HG02642 (cell line): Measurements from ENCODE around the gene MYPN.

Experiments used
- ATAC-seq: cut with Tn5 transposase; IDR thresholded peaks from one replicate; pipeline ENCODE4 v1.9.1; 2021; ENCODE audit warnings: mild to moderate bottlenecking; ENCODE audit not compliant: unreplicated experiment, poor library complexity

Gene MYPN

DNA sequence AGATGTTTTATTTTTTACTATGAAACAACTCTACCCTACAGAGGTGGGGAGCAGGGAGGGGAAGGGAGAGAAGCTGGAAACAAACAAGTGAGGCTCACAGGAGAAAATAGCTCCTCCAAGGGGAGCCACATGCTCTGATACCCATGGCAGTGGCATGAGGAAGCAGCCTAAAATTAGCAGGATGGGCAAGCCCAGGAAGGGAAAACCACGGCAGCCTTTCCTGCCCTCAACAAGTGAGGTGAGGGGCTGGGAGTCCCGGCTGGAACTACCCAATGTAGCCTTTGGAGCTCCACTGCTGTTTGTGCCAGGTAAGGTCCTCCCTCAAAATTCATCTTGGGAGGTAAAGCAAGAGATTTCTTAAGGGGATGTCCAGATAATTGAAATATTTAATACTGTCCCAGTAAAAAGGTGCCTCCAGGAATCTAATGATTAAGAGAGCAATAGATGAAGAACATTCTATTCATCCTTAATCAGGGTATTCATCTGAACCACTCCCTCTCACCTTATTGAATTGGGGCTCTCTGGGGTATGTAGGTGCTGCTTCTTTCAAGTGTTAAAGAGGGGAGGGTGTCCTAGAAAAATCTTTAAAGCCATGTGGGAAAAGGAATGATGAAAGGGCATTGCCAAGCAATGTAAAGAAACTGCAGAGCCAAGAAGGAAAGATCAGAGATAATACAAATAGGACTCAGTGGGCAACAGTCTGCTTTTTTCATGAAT, 21.4 kb upstream of the MYPN start:
- ATAC-seq: no peak

DNA sequence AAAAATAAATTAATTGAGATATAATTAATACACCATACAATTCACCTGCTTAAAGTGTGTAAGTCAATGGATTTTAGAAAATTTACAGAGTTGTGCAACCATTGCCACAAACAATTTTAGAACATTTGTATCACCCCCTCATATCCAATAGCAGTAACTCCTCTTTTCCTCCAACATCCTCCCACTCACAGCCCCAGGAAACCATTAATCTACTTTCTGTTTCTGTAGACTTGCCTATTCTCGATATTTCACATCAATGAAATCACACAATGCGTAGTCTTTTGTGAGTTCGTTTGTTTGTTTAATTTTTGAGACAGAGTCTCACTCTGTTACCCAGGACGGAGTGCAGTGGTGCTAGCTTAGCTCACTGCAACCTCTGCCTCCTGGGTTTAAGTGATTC, 20.5 kb upstream of the MYPN start:
- ATAC-seq: no peak

- no peak for ATAC-seq
Observed at GRCh38 chr10:68090586-68090985, 18.7 kb upstream of the MYPN start.

GRCh38 chr10:68092512-68092911, 16.8 kb upstream of the MYPN start:
- no peak for ATAC-seq

DNA sequence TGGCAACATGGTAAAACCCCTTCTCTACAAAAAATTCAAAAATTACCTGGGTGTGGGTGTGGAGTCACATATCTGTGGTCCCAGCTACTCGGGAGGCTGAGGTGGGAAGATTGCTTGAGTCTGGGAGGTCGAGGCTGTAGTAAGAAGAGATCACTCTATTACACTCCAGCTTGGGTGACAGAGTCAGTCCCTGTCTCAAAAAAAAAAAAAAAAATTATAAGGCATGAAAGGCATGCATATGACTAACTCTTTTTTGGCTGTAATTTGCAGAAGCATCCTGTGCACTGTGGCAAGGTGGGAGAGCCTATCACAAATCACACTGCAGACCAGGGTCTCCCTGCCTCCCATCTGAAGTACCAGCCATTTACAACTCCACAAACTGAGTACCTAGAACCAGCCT, 14.1 kb upstream of the MYPN start:
- no peak for ATAC-seq

DNA sequence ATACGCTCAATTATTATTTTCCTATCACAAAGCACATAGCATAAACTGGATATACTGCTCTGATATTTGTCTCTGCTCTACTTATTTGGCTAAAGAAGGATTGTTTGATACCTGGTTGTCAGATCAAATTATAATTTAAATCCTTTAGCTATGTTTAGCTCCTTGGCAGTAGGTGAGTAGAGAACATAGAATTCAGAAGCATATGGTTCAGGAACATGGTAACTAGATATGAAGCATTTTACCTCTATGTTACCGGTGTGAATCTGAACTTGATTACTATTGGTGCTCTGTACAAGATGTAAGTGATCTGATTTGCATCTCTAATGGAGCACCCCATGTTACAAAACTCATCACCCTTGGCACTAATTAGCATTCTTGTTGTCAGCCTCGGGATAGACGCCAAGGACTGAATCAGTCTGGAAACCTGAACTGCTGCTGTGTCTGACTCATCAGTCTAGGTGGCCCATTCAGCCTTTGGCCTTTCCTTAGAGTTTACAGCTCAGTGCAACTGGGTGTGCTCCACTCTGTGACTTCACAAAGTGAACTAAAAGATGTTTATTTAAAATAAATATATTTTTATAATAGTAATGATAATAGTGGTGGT, 12.3 kb upstream of the MYPN start:
- no peak for ATAC-seq

DNA sequence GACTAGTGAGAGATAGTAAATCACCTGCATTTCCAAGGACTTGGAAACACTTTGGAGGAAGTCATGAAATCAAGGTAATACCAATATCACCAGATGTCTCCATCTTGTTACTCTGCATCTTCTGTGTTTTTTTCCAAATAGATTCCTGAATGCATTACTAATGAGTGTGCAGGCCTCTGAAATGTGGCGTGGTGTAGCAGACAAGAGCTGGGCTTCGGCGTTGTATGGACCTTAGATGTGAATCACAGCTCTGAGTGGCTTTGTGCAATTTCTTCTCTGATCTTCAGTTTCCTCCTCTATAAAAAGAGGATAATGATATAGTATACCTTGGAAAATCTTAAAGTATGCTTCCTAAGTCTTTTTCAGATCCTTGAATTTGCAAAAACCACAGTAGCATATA, 9.6 kb upstream of the MYPN start:
- no peak for ATAC-seq

- no peak for ATAC-seq
Observed at GRCh38 chr10:68101066-68101465, 8.2 kb upstream of the MYPN start.

DNA sequence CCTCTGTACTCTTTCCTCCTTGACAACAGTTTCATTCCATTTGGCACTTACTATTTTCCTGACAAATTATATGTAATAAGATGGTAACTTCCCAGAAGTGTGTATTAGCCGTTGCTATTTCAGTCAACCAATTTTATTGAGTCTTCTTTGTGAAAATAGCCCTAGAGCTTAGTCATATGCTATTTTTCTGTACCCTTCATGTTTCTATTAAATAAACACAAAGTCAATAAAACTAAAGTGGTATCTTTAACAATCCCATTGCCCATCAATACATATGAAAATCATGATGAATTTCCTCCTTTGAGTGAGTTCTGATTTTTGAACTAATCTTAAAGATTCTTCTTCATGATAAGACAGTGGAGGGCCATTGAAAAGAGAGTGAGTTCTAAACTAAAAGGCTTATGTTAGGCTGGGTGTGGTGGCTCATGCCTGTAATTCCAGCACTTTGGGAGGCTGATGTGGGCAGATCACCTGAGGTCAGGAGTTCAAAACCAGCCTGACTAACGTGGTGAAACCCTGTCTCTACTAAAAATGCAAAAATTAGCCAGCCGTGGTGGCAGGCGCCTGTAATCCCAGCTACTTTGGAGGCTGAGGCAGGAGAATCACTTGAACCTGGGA, 5.9 kb upstream of the MYPN start:
- ATAC-seq: no peak

GRCh38 chr10:68103901-68104300, 5.4 kb upstream of the MYPN start:
- no peak for ATAC-seq

DNA sequence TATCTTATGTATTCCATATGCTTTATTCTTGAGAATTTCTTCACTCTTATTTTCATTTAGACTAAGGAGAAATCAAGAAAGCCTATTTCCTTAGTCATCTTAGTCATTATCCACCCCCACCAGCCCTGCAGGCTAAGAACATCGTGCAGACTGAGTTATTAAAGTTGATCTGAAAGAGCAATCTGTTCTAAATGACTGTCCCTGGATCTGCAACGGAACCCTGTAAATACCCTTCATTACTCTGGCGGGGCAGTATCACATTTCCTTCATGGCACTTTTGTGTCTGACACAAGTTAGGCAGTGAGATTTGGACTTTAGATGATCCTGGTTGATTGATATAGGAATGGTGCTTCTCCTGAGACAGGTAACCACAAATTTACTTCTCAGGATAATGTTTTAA, 3.5 kb upstream of the MYPN start:
- no peak for ATAC-seq

- no peak for ATAC-seq
Observed at GRCh38 chr10:68106656-68107055, 2.6 kb upstream of the MYPN start.

GRCh38 chr10:68107651-68108050, 1.6 kb upstream of the MYPN start:
- ATAC-seq: no peak

- ATAC-seq: no peak
Observed at GRCh38 chr10:68108051-68108450, 1.2 kb upstream of the MYPN start.

DNA sequence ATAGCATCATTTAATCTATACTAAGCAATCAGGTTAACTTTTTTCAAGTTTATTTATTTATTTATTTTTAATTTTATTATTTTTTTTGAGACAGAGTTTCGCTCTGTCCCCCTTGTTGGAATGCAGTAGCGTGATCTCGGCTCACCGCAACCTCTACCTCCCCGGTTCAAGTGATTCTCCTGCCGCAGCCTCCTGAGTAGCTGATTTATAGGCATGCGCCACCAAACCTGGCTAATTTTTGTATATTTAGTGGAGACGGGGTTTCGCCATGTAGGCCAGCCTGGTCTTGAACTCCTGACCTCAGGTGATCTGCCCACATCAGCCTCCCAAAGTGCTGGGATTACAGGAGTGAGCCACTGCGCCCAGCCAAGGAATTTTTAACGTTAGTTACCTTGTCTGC, 635 bp upstream of the MYPN start:
- ATAC-seq: no peak

DNA sequence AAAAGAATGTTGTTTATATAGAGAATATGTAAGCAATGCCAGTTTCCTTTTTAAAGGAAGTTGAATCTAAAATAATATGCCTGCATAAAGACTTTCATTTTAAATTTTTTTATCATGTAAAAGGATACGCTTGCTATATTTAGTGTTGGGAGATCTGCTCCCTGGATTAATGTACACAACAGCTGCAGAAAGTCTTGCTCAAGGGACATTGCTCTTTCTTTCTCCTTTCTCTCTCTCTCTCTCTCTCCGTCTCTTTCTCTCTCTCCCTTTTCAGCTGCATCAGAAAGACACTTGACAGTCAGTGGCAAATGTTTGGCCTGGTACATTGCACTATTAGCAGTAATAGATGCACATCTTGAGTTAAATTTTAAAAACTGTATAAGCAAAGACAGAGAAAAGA, 739 bp downstream of the MYPN start:
- no peak for ATAC-seq

DNA sequence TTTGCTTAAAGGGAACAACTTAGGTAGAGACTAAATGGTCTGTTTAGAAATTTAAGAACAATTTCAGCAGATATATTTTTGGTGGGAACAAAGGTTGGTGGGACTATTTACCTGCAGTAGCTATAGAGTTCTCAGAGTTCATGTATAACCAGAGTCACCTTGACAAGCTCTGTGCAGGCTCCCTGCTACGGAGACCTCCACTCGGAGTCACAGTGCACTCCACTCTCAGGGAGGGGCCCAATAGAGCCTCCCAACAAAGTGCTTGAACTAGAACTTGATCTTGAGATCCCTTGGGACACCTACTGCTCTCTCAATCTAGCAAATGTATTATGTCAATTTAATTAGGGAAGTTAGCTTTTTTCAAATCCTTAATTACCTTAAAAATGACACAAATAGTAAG, 2.3 kb downstream of the MYPN start:
- ATAC-seq: no peak

DNA sequence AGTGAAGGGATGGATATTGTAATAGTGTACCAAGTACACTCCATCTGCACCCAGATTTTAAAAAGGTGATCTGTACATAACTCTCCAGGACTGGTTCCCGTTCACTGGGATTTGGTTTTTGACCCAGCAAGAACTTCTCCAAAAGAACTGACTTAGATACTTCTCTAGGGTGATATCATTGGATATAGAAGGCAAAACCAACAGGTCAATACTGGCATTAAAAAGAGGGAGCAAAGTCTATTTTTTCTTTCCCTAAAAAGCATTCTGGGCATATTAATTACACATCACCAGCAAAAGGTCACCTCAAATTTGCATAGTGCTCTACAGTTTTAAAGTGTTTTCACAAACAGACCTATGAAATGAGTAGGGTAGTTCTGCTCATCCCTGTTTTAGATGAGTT, 3.5 kb downstream of the MYPN start:
- no peak for ATAC-seq

DNA sequence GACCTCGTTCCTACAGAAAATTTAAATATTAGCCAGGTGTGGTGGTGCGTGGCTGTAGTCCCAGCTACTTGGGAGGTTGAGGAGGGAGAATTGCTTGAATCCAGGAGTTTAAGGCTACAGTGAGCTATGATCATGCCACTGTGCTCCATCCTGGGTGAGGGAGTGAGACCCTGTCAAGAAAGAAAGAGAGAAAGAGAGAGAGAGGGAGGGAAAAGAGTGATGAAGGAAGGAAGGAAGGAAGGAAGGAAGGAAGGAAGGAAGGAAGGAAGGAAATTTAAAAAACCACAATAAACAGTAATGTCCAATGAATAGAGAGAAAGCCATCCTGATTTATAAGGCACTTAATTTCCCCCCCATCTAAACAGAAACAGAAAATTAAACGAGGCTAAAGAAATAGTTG, 9.4 kb downstream of the MYPN start:
- no peak for ATAC-seq

GRCh38 chr10:68121020-68121743, 11.9 kb downstream of the MYPN start:
- ATAC-seq: no peak

DNA sequence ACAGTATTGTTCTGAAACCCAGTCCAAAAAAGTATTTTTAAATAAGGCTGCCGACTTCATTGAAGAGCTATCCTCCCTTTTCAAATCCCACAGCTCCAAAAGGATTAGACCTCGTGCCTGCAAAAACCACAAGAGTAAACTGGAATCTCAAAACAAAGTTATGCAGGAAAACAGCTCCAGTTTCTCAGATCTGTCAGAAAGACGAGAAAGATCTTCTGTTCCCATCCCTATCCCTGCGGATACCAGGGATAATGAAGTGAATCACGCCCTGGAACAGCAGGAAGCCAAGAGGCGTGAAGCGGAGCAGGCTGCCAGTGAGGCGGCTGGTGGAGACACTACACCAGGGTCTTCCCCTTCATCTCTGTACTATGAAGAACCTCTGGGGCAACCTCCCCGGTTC, 12.6 kb downstream of the MYPN start:
- no peak for ATAC-seq
